ENCODE results near the gene PRPF8. TPM values are rescaled to one million over a fixed set of nuclear protein-coding genes. Genes with fewer than 3 reads are reported as not detected.

Gene PRPF8
- total RNA-seq, 1 donor from 2014 or later = 202 TPM

Other genes starting within 250 kb of the PRPF8 start
- 81.1 and 83.5 TPM in 2 replicates for gene CRK, start 228.6 kb downstream of the PRPF8 start, total RNA-seq
- 132 and 134 TPM in 2 replicates for gene MYO1C, start 192.2 kb downstream of the PRPF8 start, total RNA-seq
- gene INPP5K, start 168.3 kb downstream of the PRPF8 start, total RNA-seq = 26.4 and 26.7 TPM in 2 replicates
- gene PITPNA, start 122.1 kb downstream of the PRPF8 start, total RNA-seq = 69.1 and 79.3 TPM in 2 replicates
- 17.9 and 18.0 TPM in 2 replicates for gene SLC43A2, start 56.0 kb downstream of the PRPF8 start, total RNA-seq
- 2.9 and 3.9 TPM in 2 replicates for gene SCARF1, start 39.1 kb downstream of the PRPF8 start, total RNA-seq
- 7.5 and 7.8 TPM in 2 replicates for gene RILP, start 35.0 kb downstream of the PRPF8 start, total RNA-seq
- 5.9 and 6.0 TPM in 2 replicates for gene TLCD2, start 25.5 kb upstream of the PRPF8 start, total RNA-seq
- 12.3 and 13.9 TPM in 2 replicates for gene WDR81, start 39.8 kb upstream of the PRPF8 start, total RNA-seq
- gene SERPINF2, start 58.0 kb upstream of the PRPF8 start, total RNA-seq = 0.11 and 0.29 TPM in 2 replicates
- 26.6 and 43.8 TPM in 2 replicates for gene SERPINF1, start 77.2 kb upstream of the PRPF8 start, total RNA-seq
- 8.6 and 10.7 TPM in 2 replicates for gene SMYD4, start 145.0 kb upstream of the PRPF8 start, total RNA-seq
- gene RPA1, start 145.1 kb upstream of the PRPF8 start, total RNA-seq = 62.6 and 68.8 TPM in 2 replicates

All from astrocyte (in vitro differentiated cells and primary cell).